Chondrocyte (in vitro differentiated cells): Measurements from ENCODE around the gene LSM8. TPM values are rescaled to one million over a fixed set of nuclear protein-coding genes. Genes with fewer than 3 reads are reported as not detected.
"Not testable (repeated sequence)": the region's sequence is repeated elsewhere in the genome, so short reads cannot be mapped to it uniquely, and the experiment has no call there.

Experiments used
- DNase-seq: peaks from one replicate; pipeline ENCODE4 v3.0.0; 2021; ENCODE audit warnings: mixed read lengths, low spot score
- H3K27ac Mint-ChIP-seq: one replicate; pipeline ENCODE4 v1.8.0; 2021; ENCODE audit warnings: mild to moderate bottlenecking, moderate library complexity, mixed read lengths; ENCODE audit not compliant: unreplicated experiment
- H3K27me3 Mint-ChIP-seq: 2 replicates; pipeline ENCODE4 v1.8.0; 2021; ENCODE audit warnings: low read depth, mixed read lengths
- H3K36me3 Mint-ChIP-seq: 2 replicates; pipeline ENCODE4 v1.8.0; 2021; ENCODE audit warnings: low read depth, mixed read lengths
- H3K4me1 Mint-ChIP-seq: 2 replicates; pipeline ENCODE4 v1.8.0; 2021; ENCODE audit warnings: low read depth, mild to moderate bottlenecking, mixed read lengths
- H3K4me3 Mint-ChIP-seq: one replicate; pipeline ENCODE4 v1.8.0; 2021; ENCODE audit warnings: mild to moderate bottlenecking, moderate library complexity, mixed read lengths; ENCODE audit not compliant: unreplicated experiment
- H3K9me3 Mint-ChIP-seq: 2 replicates; pipeline ENCODE4 v1.8.0; 2021; ENCODE audit warnings: low read depth, mixed read lengths
- long read RNA-seq: library from polyadenylated mRNA; stranded (forward); transcript quantifications from one replicate; pipeline ENCODE4 v2.0.0, GENCODE V29; 2021
- total RNA-seq: library from RNA; stranded (reverse); gene quantifications from 3 replicates; pipeline ENCODE4 v1.2.1, GENCODE V29; 2021
- TF ChIP-seq, protein P1 (sequence below): fragments of 200-600 bp; sonication (generic); IDR thresholded peaks from 2 replicates; pipeline ENCODE4 v1.5.0; 2021; ENCODE audit warnings: antibody characterized with exemption, mild to moderate bottlenecking, moderate library complexity

LSM8 gene
- total RNA-seq = 21.5 to 26.4 TPM (median 23.2 TPM) in 3 replicates
- long read RNA-seq, full-length matches to known transcripts = 24 of 26 reads
- long read RNA-seq, partial matches to known transcripts = 0 of 26 reads
- long read RNA-seq, other reads (novel, unspliced or antisense) = 2 of 26 reads

DNA sequence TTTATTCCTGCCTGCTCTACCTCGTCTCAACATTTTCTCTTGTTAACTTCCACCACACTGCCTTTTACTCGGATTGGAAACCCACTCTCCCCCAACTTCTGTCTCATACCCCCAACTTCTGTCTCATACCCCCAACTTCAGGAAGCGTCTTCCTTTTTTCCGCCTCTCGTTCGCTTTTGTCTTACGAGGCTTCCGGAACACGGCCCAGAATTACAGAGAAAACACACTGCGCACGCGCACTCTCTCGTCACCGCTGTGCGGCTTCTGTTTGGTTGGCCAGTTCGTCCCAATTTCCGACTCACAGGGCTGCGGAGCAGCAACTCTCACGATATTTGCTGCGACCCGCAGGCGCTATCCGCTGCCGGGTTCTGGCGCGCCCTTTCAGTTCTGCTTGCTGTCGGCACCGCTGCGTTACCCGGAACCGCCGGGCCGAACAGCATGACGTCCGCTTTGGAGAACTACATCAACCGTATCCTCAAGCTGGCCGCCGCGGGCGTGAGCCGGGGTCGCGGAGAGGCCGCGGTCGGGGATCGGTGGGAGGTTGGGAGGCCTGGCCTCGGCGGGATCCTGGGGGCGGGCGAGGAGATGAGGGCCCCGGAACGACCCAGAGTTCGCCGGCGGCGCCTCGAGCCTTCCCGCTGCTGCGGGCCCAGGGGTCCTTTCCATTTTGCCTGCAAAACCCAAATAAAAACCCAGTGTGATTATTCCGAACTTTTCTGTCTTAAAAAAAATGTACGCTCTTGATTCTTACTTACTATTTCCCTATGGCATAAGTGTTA is at the start of gene LSM8:
Gene LSM8 (plus strand): TSS at position 379 of the 779 bp plus-strand sequence. CDS start 60 bp downstream, at position 439.
- H3K27me3 Mint-ChIP-seq = no peaks in the 10 kb centered on the region

DNA sequence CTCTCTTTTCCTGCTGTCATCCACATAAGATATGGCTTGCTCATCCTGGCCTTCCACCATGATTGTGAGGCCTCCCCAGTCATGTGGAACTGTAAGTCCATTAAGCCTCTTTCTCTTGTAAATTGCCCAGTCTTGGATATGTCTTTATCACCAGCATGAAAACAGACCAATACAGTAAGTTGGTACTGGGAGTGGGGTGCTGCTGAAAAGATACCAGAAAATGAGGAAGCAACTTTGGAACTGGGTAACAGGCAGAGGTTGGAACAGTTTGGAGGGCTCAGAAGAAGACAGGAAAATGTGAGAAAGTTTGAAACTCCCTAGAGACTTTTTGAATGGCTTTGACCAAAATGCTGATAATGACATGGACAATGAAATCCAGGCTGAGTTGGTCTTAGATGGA is 49.5 kb upstream of the LSM8 start:
- H3K36me3 Mint-ChIP-seq, H3K4me1 Mint-ChIP-seq, H3K27ac Mint-ChIP-seq, H3K27me3 Mint-ChIP-seq, DNase-seq, H3K4me3 Mint-ChIP-seq: not testable (repeated sequence)
- peaks cover 10% of the 10 kb centered on the region for H3K9me3 Mint-ChIP-seq

More for the DNA sequence above, at the start of gene LSM8:
- H3K4me1 Mint-ChIP-seq = peaks cover 36% of the 10 kb centered on the region
- H3K36me3 Mint-ChIP-seq = peaks cover 5% of the 10 kb centered on the region
- peak within 1 kb of the TSS; percentile 100 for H3K4me3 Mint-ChIP-seq
- H3K9me3 Mint-ChIP-seq = no peaks in the 10 kb centered on the region
- DNase-seq = peak; percentile 96
- H3K27ac Mint-ChIP-seq = peak within 1 kb of the TSS; percentile 100
- TF ChIP-seq, protein P1, sequence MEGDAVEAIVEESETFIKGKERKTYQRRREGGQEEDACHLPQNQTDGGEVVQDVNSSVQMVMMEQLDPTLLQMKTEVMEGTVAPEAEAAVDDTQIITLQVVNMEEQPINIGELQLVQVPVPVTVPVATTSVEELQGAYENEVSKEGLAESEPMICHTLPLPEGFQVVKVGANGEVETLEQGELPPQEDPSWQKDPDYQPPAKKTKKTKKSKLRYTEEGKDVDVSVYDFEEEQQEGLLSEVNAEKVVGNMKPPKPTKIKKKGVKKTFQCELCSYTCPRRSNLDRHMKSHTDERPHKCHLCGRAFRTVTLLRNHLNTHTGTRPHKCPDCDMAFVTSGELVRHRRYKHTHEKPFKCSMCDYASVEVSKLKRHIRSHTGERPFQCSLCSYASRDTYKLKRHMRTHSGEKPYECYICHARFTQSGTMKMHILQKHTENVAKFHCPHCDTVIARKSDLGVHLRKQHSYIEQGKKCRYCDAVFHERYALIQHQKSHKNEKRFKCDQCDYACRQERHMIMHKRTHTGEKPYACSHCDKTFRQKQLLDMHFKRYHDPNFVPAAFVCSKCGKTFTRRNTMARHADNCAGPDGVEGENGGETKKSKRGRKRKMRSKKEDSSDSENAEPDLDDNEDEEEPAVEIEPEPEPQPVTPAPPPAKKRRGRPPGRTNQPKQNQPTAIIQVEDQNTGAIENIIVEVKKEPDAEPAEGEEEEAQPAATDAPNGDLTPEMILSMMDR = peak; percentile 26

DNA sequence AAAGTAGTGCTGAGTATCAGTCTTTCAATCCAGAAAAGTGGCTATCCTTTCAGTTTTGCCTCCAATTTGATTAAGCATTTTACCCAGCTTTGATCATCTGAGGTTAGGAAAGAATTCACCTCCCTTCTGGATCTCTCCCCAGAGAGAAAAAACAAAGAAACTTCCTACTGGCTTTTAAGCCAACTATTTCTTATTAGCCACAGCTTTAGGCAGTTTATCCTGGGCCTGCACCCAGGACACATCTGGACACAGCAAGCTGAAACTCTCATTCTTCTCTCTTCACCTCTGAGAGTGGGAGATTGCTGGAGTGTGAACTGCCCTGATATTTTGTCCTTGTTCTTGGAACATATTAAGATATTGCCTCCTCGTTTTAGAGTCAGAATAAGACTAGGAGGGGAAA is 43.5 kb upstream of the LSM8 start:
- DNase-seq = no peak
- Mint-ChIP-seq H3K27me3 (peaks cover 8% of the 10 kb centered on the region), H3K9me3 (no peaks in the 10 kb centered on the region), H3K36me3 (peaks cover 1% of the 10 kb centered on the region), H3K4me1 (no peaks in the 10 kb centered on the region), H3K27ac (no peak overlapping the region), H3K4me3 (no peak overlapping the region)
- TF ChIP-seq, protein P1 = no peak

DNA sequence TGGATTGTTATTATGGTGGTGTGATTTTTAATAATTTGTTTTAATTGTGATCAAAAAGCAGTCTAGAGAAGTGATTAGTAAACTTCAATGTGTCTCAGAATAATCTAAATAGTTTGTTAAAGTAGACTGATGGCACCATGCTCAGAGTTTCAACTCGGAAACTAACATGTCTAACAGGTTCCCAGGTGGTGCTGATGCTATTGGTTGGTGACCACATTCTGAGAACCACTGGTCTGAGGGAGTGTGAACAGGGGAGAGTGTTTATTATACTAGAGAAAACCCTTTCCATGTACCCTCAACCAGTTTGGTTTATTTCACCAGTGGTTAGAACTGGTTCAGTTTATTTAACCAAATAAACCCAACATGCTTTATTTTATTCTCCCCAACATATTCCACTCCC is 42.0 kb upstream of the LSM8 start:
- Mint-ChIP-seq H3K27ac (no peak overlapping the region), H3K27me3 (peaks cover 8% of the 10 kb centered on the region), H3K4me1 (no peaks in the 10 kb centered on the region), H3K4me3 (no peak overlapping the region), H3K36me3 (peaks cover 1% of the 10 kb centered on the region), H3K9me3 (no peaks in the 10 kb centered on the region)
- DNase-seq = no peak
- TF ChIP-seq, protein P1 = no peak

DNA sequence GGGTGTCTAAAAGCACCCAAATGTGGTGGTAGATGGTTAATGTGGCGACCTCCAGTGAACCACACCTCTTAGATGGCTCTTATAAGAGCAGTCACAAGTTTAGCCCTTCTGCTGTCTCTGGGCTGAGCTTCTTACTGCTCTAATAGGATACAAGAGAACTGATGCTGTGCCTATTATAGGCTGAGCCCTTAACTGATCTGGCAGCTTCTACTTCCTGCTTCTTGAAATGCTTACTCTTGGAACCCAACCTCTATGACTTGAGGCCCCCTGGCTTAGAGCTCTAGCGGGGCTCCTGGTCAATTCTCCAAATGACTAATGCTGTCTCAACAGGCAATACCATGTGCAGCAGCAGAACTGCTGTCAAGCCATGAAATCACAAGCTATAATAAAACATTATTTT is 35.0 kb upstream of the LSM8 start:
- Mint-ChIP-seq H3K9me3 (no peaks in the 10 kb centered on the region), H3K27me3 (peaks cover 5% of the 10 kb centered on the region), H3K27ac (no peak overlapping the region), H3K36me3 (no peaks in the 10 kb centered on the region), H3K4me1 (peaks cover 8% of the 10 kb centered on the region), H3K4me3 (no peak overlapping the region)
- DNase-seq = no peak
- TF ChIP-seq, protein P1 = no peak
